ENCODE data around the gene HOXA4. TPM values are rescaled to one million over a fixed set of nuclear protein-coding genes. Genes with fewer than 3 reads are reported as not detected.

Gene HOXA4
- total and polyA plus RNA-seq, 2 of the 4 experiments (the other 2 are of a cell fraction), result 0.36 to 8.0 TPM

DNA sequence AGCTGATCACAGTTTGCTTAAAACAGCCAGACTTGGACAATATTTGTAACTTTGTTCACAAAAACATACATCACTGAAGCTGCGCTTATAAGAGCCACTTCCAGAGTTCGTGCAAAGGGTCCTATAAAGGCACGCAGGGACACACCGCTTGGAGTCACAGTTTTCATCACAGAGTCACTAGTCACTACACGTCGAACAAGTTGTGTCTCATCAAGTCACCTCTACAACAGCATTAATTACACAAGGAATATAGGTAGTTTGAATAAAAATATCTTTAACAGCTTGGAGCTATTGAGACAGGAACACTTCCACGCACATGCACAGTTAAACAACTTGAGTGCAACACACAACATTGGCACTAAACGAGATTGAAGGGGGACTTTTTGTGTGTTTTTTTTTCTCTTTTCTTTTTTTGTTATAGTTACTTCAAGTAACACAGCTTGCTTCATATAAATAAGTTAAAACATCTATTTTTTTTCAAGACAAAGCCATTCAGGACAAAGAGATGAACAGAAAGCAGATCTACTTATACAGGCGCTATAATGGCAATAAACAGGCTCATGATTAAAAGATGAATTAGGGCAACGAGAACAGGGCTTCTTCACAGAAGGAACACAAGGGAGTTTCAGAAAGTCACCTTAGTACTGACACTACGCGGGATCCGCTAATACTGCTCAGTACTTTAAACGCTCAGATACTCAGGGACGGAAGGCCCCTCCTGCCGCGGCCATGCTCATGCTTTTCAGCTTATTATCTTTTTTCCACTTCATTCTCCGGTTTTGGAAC lies 10.8 kb upstream of the HOXA4 start (continued):
- TF ChIP-seq RFX5 (IDR thresholded peaks at IDR 0.05; ENCODE audit: low read depth, low read length) (no peak), RAD21 (IDR thresholded peaks at IDR 0.05; ENCODE audit: low read length) (no peak), MAZ (IDR thresholded peaks at IDR 0.05; ENCODE audit: borderline replicate concordance, low read depth, low read length) (no peak)

GRCh38 chr7:27140126-27140857 lies 9.7 kb upstream of the HOXA4 start:
- in situ Hi-C loops (cut with MboI; ENCODE audit: low sequenced_read_pairs) (loop anchor here (5.0 to 10.0 kb wide), 3 partner anchors 38 to 945 kb away; partner anchors contain the start of gene HOXA2), intact Hi-C loops (cut with micrococcal nuclease) (loop anchor here (5.0 kb wide), 1 partner anchor 1248 kb away; no protein-coding TSS in a partner anchor), dilution Hi-C loops (cut with HindIII; ENCODE audit: low sequenced_read_pairs, unreplicated experiment) (no loop called here)
- BruUV-seq (replicated peaks), result no TSS peak
- Histone ChIP-seq H3K9me1 (ENCODE audit: insufficient read depth, low read length) (no peaks in the 10 kb centered on the region), H2AK9ac (replicated peaks; ENCODE audit: low read depth, low read length, poor library complexity) (peak overlapping the region; percentile 63), H3K18ac (ENCODE audit: low read depth, low read length) (peak overlapping the region; percentile 95), H4K5ac (ENCODE audit: low read depth, low read length) (peak overlapping the region; percentile 97), H4K20me1 (ENCODE audit: insufficient read depth, low read length) (no peaks in the 10 kb centered on the region), H3K4me1 (ENCODE audit: control insufficient read depth, insufficient read depth, low read length) (peaks cover 15% of the 10 kb centered on the region), H3K23ac (ENCODE audit: low read depth, low read length) (peak overlapping the region; percentile 97), H2BK15ac (ENCODE audit: low read depth, low read length) (peak overlapping the region; percentile 97; the same call in 2 of the 3 replicates), H2AK5ac (ENCODE audit: low read depth, low read length) (peak overlapping the region; percentile 42), H3K9ac (ENCODE audit: low read depth, low read length) (peak overlapping the region; percentile 89), H3K4me2 (ENCODE audit: low read depth, low read length) (peak overlapping the region; percentile 94), H3K36me3 (ENCODE audit: control insufficient read depth, insufficient read depth, low read length) (peaks cover 9% of the 10 kb centered on the region), H2AFZ (replicated peaks; ENCODE audit: low read length, poor library complexity) (peak overlapping the region; percentile 87), H3K4me3 (ENCODE audit: insufficient read depth, low read depth, low read length) (peak overlapping the region; percentile 30), H2BK5ac (ENCODE audit: low read depth, low read length, poor library complexity, severe bottlenecking) (peak overlapping the region; percentile 35), H4K8ac (ENCODE audit: low read depth in 2 of 2, low read length in 2 of 2) (peak overlapping the region; percentile 69 to 87), H3K79me1 (ENCODE audit: low read depth in 1 of 2, low read length in 2 of 2) (peaks cover 0 to 31% of the 10 kb centered on the region in 2 experiments; a peak in 2 of 4 replicates), H3K4ac (ENCODE audit: low read depth, low read length) (peak overlapping the region; percentile 93), H3K56ac (ENCODE audit: extremely low read depth, insufficient read depth, low read length) (peak overlapping the region; percentile 83), H3K14ac (replicated peaks; ENCODE audit: low read depth, low read length) (peak overlapping the region; percentile 92), H3K27me3 (ENCODE audit: control insufficient read depth, insufficient read depth, low read length) (no peaks in the 10 kb centered on the region), H3K9me3 (ENCODE audit: control insufficient read depth, insufficient read depth, low read length) (no peaks in the 10 kb centered on the region), H2BK120ac (ENCODE audit: low read depth, low read length) (peak overlapping the region; percentile 93), H3K27ac (ENCODE audit: insufficient read depth, low read length) (peak overlapping the region; percentile 94), H2BK20ac (ENCODE audit: low read depth, low read length) (peak overlapping the region; percentile 63), H4K91ac (ENCODE audit: insufficient read depth, low read depth, low read length) (peak overlapping the region; percentile 90)
- ChIA-PET CTCF (interaction anchor here (0.6 to 1.2 kb wide), 3 partner anchors 9 to 459 kb away, joined by 3 to 5 read pairs (median 4); partner anchors contain the start of gene HOXA4), POLR2A (ENCODE audit: unreplicated experiment) (no interaction called here)
- whole genome bisulfite sequencing, 2 experiments (ENCODE audit: extremely low coverage in 2 of 2, insufficient read length in 1 of 2), result 13% methylated on average over 3 of the region's 15 CpGs; no CpG with 5 or more reads in 1 of the 2 experiments
- ATAC-seq (ENCODE audit: low read depth) (no peak), DNase-seq (no peak)
- TF ChIP-seq, protein P1, sequence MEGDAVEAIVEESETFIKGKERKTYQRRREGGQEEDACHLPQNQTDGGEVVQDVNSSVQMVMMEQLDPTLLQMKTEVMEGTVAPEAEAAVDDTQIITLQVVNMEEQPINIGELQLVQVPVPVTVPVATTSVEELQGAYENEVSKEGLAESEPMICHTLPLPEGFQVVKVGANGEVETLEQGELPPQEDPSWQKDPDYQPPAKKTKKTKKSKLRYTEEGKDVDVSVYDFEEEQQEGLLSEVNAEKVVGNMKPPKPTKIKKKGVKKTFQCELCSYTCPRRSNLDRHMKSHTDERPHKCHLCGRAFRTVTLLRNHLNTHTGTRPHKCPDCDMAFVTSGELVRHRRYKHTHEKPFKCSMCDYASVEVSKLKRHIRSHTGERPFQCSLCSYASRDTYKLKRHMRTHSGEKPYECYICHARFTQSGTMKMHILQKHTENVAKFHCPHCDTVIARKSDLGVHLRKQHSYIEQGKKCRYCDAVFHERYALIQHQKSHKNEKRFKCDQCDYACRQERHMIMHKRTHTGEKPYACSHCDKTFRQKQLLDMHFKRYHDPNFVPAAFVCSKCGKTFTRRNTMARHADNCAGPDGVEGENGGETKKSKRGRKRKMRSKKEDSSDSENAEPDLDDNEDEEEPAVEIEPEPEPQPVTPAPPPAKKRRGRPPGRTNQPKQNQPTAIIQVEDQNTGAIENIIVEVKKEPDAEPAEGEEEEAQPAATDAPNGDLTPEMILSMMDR (conservative IDR thresholded peaks at IDR 0.05; ENCODE audit: low read depth, low read length), result no peak
- peak; percentile 20; the same call in 1 of the 2 replicates for TF ChIP-seq CHD1 (IDR thresholded peaks at IDR 0.05; ENCODE audit: low read depth, low read length)
- TF ChIP-seq MAFK (IDR thresholded peaks at IDR 0.05; ENCODE audit: low read depth, low read length), result no peak
- peak; percentile 84 for TF ChIP-seq USF2 (IDR thresholded peaks at IDR 0.05; ENCODE audit: low read depth, low read length)
- no peak for TF ChIP-seq MAZ (IDR thresholded peaks at IDR 0.05; ENCODE audit: borderline replicate concordance, low read depth, low read length)
- TF ChIP-seq CEBPB (IDR thresholded peaks at IDR 0.05; ENCODE audit: low read depth, low read length), result peak; percentile 31; the same call in 1 of the 2 replicates

Data from IMR-90 (cell line).